Epidermal melanocyte (primary cell): ENCODE results near the gene CEP295NL.
"Not testable (repeated sequence)": the region's sequence is repeated elsewhere in the genome, so short reads cannot be mapped to it uniquely, and the experiment has no call there.

Experiments used
- DNase-seq: peaks from one replicate; pipeline ENCODE4 v3.0.0; 2011; ENCODE audit warnings: low spot score; ENCODE audit not compliant: insufficient read length

The CEP295NL gene

GRCh38 chr17:78903101-78903779 lies at the start of gene CEP295NL:
CEP295NL (minus strand) TSS chr17:78903201; CDS start chr17:78901828, 1,373 bp downstream.
- DNase-seq = peak; percentile 15

GRCh38 chr17:78952706-78953105 lies 49.7 kb upstream of the CEP295NL start:
- no peak for DNase-seq

- DNase-seq = no peak
Measured at GRCh38 chr17:78951967-78952551, 49.1 kb upstream of the CEP295NL start.

- no peak for DNase-seq
Measured at GRCh38 chr17:78950870-78951269, 47.9 kb upstream of the CEP295NL start.

GRCh38 chr17:78947235-78948149 lies 44.5 kb upstream of the CEP295NL start:
- DNase-seq = no peak

GRCh38 chr17:78946631-78947030 lies 43.6 kb upstream of the CEP295NL start:
- no peak for DNase-seq

- DNase-seq = no peak
Measured at GRCh38 chr17:78946131-78946530, 43.1 kb upstream of the CEP295NL start.

- not testable (repeated sequence) for DNase-seq
Measured at GRCh38 chr17:78945455-78945854, 42.5 kb upstream of the CEP295NL start.

GRCh38 chr17:78944956-78945355 lies 42.0 kb upstream of the CEP295NL start:
- no peak for DNase-seq

GRCh38 chr17:78944026-78944425 lies 41.0 kb upstream of the CEP295NL start:
- DNase-seq = no peak

- DNase-seq = no peak
Measured at GRCh38 chr17:78940708-78941107, 37.7 kb upstream of the CEP295NL start.

- DNase-seq = no peak
Measured at GRCh38 chr17:78940258-78940657, 37.3 kb upstream of the CEP295NL start.

- DNase-seq = no peak
Measured at GRCh38 chr17:78939615-78940014, 36.6 kb upstream of the CEP295NL start.

- no peak for DNase-seq
Measured at GRCh38 chr17:78937561-78937960, 34.6 kb upstream of the CEP295NL start.

GRCh38 chr17:78935419-78936323 lies 32.7 kb upstream of the CEP295NL start:
- DNase-seq = peak; percentile 48

GRCh38 chr17:78934681-78935418 lies 31.8 kb upstream of the CEP295NL start:
- DNase-seq = no peak

GRCh38 chr17:78933959-78934568 lies 31.1 kb upstream of the CEP295NL start:
- DNase-seq = peak; percentile 75

- DNase-seq = peak; percentile 62
Measured at GRCh38 chr17:78933025-78933958, 30.3 kb upstream of the CEP295NL start.
